ENCODE measurements around the gene WARS2.

Gene WARS2

GRCh38 chr1:118997225-118997624 lies 143.2 kb downstream of the WARS2 start:
- Histone ChIP-seq H3K27ac (ENCODE audit: low read depth, low read length) (no peak overlapping the region), H3K27me3 (ENCODE audit: control insufficient read depth in 1 of 2, insufficient read depth in 2 of 2, low read length in 2 of 2) (peaks cover 87 to 93% of the 10 kb centered on the region in 2 donors), H3K4me3 (ENCODE audit: low read depth in 1 of 2, low read length in 2 of 2) (no peak overlapping the region), H3K4me1 (ENCODE audit: control insufficient read depth in 1 of 2, insufficient read depth in 2 of 2, low read length in 2 of 2) (peaks cover 2 to 4% of the 10 kb centered on the region in 2 donors), H3K9ac (ENCODE audit: low read depth in 1 of 2, low read length in 2 of 2) (no peak overlapping the region), H3K9me3 (ENCODE audit: control insufficient read depth in 1 of 2, low read length in 2 of 2) (no peaks in the 10 kb centered on the region), H3K36me3 (ENCODE audit: control insufficient read depth in 1 of 2, insufficient read depth in 2 of 2, low read length in 2 of 2) (no peaks in the 10 kb centered on the region)

DNA sequence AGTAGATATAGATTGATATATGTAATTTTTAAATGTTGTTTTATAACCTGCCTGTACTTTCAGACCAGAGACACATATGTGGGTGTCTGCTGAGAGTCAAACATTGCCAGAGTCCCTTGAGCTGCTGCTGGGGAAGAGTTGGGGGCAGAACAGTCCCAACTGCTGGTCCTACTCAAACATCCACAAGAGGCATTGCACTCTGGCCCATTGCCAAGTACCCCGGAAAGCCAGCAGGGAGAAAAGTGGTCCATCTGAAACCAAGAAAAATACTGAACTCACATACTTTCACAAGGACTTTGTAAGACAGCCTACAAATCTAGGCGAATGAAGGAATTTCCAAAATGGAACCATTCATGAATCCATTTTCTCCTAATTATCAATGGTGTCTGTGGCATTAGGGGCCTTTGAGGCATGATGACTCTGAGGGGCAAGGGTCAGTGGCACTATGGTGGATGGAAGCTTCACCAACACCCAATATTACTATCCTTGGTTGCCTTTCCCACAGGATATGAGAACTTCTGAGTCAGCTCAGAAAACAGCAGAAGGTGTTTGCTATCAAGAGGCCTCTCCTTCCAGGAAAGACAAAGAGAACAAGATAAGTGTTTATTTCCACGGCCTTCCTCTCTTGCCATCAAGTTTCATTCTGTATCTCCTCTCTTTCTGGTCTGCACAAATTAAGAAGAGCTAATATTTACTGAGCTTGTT lies 145.0 kb downstream of the WARS2 start:
- H3K27me3 ChIP-seq (ENCODE audit: control insufficient read depth in 1 of 2, insufficient read depth in 2 of 2, low read length in 2 of 2) = peaks cover 88 to 97% of the 10 kb centered on the region in 2 donors

GRCh38 chr1:118993700-118994026 lies 146.8 kb downstream of the WARS2 start:
- peaks cover 89 to 95% of the 10 kb centered on the region in 2 donors for H3K27me3 ChIP-seq (ENCODE audit: control insufficient read depth in 1 of 2, insufficient read depth in 2 of 2, low read length in 2 of 2)
- no peaks in the 10 kb centered on the region for H3K36me3 ChIP-seq (ENCODE audit: control insufficient read depth in 1 of 2, insufficient read depth in 2 of 2, low read length in 2 of 2)
- H3K4me3 ChIP-seq (ENCODE audit: low read depth in 1 of 2, low read length in 2 of 2) = no peak overlapping the region
- H3K4me1 ChIP-seq (ENCODE audit: control insufficient read depth in 1 of 2, insufficient read depth in 2 of 2, low read length in 2 of 2) = no peaks in the 10 kb centered on the region
- no peak overlapping the region for H3K27ac ChIP-seq (ENCODE audit: low read depth, low read length)
- no peak overlapping the region for H3K9ac ChIP-seq (ENCODE audit: low read depth in 1 of 2, low read length in 2 of 2)
- H3K9me3 ChIP-seq (ENCODE audit: control insufficient read depth in 1 of 2, low read length in 2 of 2) = no peaks in the 10 kb centered on the region

More for the DNA sequence above, 145.0 kb downstream of the WARS2 start:
- Histone ChIP-seq H3K27ac (ENCODE audit: low read depth, low read length) (no peak overlapping the region), H3K4me3 (ENCODE audit: low read depth in 1 of 2, low read length in 2 of 2) (no peak overlapping the region), H3K36me3 (ENCODE audit: control insufficient read depth in 1 of 2, insufficient read depth in 2 of 2, low read length in 2 of 2) (no peaks in the 10 kb centered on the region), H3K9me3 (ENCODE audit: control insufficient read depth in 1 of 2, low read length in 2 of 2) (no peaks in the 10 kb centered on the region), H3K4me1 (ENCODE audit: control insufficient read depth in 1 of 2, insufficient read depth in 2 of 2, low read length in 2 of 2) (peaks cover 0 to 2% of the 10 kb centered on the region in 2 donors), H3K9ac (ENCODE audit: low read depth in 1 of 2, low read length in 2 of 2) (no peak overlapping the region)

GRCh38 chr1:118992868-118993699 lies 147.4 kb downstream of the WARS2 start:
- no peaks in the 10 kb centered on the region for H3K36me3 ChIP-seq (ENCODE audit: control insufficient read depth in 1 of 2, insufficient read depth in 2 of 2, low read length in 2 of 2)
- no peak overlapping the region for H3K9ac ChIP-seq (ENCODE audit: low read depth in 1 of 2, low read length in 2 of 2)
- H3K4me3 ChIP-seq (ENCODE audit: low read depth in 1 of 2, low read length in 2 of 2) = no peak overlapping the region
- H3K27ac ChIP-seq (ENCODE audit: low read depth, low read length) = no peak overlapping the region
- H3K9me3 ChIP-seq (ENCODE audit: control insufficient read depth in 1 of 2, low read length in 2 of 2) = no peaks in the 10 kb centered on the region
- no peaks in the 10 kb centered on the region for H3K4me1 ChIP-seq (ENCODE audit: control insufficient read depth in 1 of 2, insufficient read depth in 2 of 2, low read length in 2 of 2)
- H3K27me3 ChIP-seq (ENCODE audit: control insufficient read depth in 1 of 2, insufficient read depth in 2 of 2, low read length in 2 of 2) = peaks cover 90 to 95% of the 10 kb centered on the region in 2 donors

- Histone ChIP-seq H3K4me3 (ENCODE audit: low read depth in 1 of 2, low read length in 2 of 2) (no peak overlapping the region), H3K27ac (ENCODE audit: low read depth, low read length) (no peak overlapping the region), H3K27me3 (ENCODE audit: control insufficient read depth in 1 of 2, insufficient read depth in 2 of 2, low read length in 2 of 2) (peaks cover 93 to 96% of the 10 kb centered on the region in 2 donors), H3K36me3 (ENCODE audit: control insufficient read depth in 1 of 2, insufficient read depth in 2 of 2, low read length in 2 of 2) (no peaks in the 10 kb centered on the region), H3K9ac (ENCODE audit: low read depth in 1 of 2, low read length in 2 of 2) (no peak overlapping the region), H3K4me1 (ENCODE audit: control insufficient read depth in 1 of 2, insufficient read depth in 2 of 2, low read length in 2 of 2) (peaks cover 2 to 6% of the 10 kb centered on the region in 2 donors), H3K9me3 (ENCODE audit: control insufficient read depth in 1 of 2, low read length in 2 of 2) (no peaks in the 10 kb centered on the region)
Observed at GRCh38 chr1:118992237-118992825, 148.1 kb downstream of the WARS2 start.

DNA sequence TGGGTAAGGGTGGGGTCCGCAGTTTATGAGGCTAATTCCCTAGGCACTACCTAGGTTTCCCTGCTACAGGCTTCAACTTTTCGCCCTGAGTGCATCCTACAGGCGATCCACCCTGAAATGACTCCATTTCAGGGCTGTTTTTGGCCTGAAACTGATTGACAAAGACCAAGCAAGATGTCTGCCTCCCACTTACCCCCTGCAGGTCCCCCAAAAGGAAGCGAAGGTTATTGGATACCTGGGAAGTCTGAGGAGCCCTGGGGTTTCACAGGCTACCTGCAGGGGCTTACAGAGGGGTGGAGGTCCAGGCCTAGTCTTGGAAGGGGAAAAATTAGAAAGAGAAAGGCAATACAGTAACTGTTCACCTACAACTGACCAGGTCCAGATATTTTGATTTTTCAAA lies 149.0 kb downstream of the WARS2 start:
- no peak overlapping the region for H3K27ac ChIP-seq (ENCODE audit: low read depth, low read length)
- H3K27me3 ChIP-seq (ENCODE audit: control insufficient read depth in 1 of 2, insufficient read depth in 2 of 2, low read length in 2 of 2) = peaks cover 97 to 99% of the 10 kb centered on the region in 2 donors
- no peak overlapping the region for H3K4me3 ChIP-seq (ENCODE audit: low read depth in 1 of 2, low read length in 2 of 2)
- no peak overlapping the region for H3K9ac ChIP-seq (ENCODE audit: low read depth in 1 of 2, low read length in 2 of 2)
- H3K9me3 ChIP-seq (ENCODE audit: control insufficient read depth in 1 of 2, low read length in 2 of 2) = no peaks in the 10 kb centered on the region
- H3K4me1 ChIP-seq (ENCODE audit: control insufficient read depth in 1 of 2, insufficient read depth in 2 of 2, low read length in 2 of 2) = peaks cover 2 to 12% of the 10 kb centered on the region in 2 donors
- H3K36me3 ChIP-seq (ENCODE audit: control insufficient read depth in 1 of 2, insufficient read depth in 2 of 2, low read length in 2 of 2) = no peaks in the 10 kb centered on the region

- H3K27ac ChIP-seq (ENCODE audit: low read depth, low read length) = no peak overlapping the region
- peaks cover 4 to 12% of the 10 kb centered on the region in 2 donors for H3K4me1 ChIP-seq (ENCODE audit: control insufficient read depth in 1 of 2, insufficient read depth in 2 of 2, low read length in 2 of 2)
- H3K36me3 ChIP-seq (ENCODE audit: control insufficient read depth in 1 of 2, insufficient read depth in 2 of 2, low read length in 2 of 2) = no peaks in the 10 kb centered on the region
- no peak overlapping the region for H3K9ac ChIP-seq (ENCODE audit: low read depth in 1 of 2, low read length in 2 of 2)
- H3K9me3 ChIP-seq (ENCODE audit: control insufficient read depth in 1 of 2, low read length in 2 of 2) = no peaks in the 10 kb centered on the region
- no peak overlapping the region for H3K4me3 ChIP-seq (ENCODE audit: low read depth in 1 of 2, low read length in 2 of 2)
- H3K27me3 ChIP-seq (ENCODE audit: control insufficient read depth in 1 of 2, insufficient read depth in 2 of 2, low read length in 2 of 2) = peaks cover 97 to 100% of the 10 kb centered on the region in 2 donors
Observed at GRCh38 chr1:118990513-118991152, 149.8 kb downstream of the WARS2 start.

DNA sequence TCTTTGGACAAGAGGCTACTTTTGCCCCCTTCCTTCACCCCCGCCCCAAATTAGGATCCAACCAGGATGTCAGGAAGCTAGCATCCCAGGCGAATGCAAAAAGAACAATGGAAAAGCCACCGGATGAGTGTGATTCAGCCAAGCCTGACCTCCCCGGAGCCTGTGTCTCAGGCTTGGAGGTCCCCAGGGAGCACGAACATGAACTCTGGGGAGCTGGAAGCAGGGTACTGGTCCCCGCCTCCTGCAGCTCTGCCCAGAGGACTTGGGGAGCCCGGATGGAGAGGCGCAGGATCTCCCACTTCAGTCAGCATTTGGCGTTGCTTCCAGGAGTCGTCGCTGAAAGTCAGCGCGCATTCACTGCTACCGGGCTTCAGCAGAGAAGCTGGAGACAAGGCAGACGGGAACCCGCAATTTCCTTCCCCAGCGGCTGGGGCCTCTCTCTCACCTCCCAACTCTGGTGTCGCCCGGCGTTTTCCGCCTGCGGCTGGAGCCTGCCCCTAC lies 150.5 kb downstream of the WARS2 start:
- H3K36me3 ChIP-seq (ENCODE audit: control insufficient read depth in 1 of 2, insufficient read depth in 2 of 2, low read length in 2 of 2) = no peaks in the 10 kb centered on the region
- H3K9me3 ChIP-seq (ENCODE audit: control insufficient read depth in 1 of 2, low read length in 2 of 2) = no peaks in the 10 kb centered on the region
- no peak overlapping the region for H3K27ac ChIP-seq (ENCODE audit: low read depth, low read length)
- no peak overlapping the region for H3K4me3 ChIP-seq (ENCODE audit: low read depth in 1 of 2, low read length in 2 of 2)
- H3K27me3 ChIP-seq (ENCODE audit: control insufficient read depth in 1 of 2, insufficient read depth in 2 of 2, low read length in 2 of 2) = peaks cover 97 to 100% of the 10 kb centered on the region in 2 donors
- H3K4me1 ChIP-seq (ENCODE audit: control insufficient read depth in 1 of 2, insufficient read depth in 2 of 2, low read length in 2 of 2) = peaks cover 5 to 16% of the 10 kb centered on the region in 2 donors
- H3K9ac ChIP-seq (ENCODE audit: low read depth in 1 of 2, low read length in 2 of 2) = no peak overlapping the region

DNA sequence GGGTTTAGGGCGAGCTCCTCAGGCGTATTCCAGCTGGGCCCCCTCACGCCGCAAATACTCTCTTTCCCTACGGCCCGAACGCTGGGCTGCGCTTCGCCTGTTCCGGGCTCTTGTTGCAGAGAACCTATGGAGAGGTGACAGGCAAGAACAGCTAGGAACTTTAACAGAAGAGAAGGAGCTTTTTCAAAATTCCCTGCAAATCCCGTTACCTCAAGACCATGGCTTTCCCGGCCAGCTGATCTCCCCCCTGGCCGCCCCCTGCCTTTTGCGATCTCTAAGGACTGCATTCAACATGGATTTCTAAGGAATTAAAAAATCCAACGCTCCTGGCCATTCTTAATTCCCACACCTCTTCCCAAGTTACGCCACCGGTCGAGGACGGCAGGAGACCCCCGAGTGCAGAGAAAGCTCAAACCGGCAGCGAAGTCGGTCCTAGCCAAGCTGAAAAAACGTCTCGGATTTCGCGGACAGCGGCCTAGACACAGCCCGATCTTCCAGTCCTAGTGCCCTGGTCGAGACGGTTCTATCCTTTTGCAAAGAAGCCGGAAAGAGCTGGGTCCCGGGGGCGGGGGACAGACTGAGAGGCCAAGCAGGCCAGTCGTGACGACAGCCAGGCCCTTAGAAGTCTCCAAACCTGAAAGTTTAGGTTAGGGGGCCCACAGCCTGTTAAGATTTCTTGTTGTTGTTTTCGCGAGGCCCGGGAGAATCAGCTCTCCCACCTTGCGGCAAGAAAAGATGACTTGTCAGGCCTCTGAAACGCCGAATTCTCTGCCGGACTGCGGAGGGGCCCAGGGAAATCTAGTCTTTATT lies 151.2 kb downstream of the WARS2 start:
- H3K27ac ChIP-seq (ENCODE audit: low read depth, low read length) = no peak overlapping the region
- no peak overlapping the region for H3K9ac ChIP-seq (ENCODE audit: low read depth in 1 of 2, low read length in 2 of 2)
- H3K4me1 ChIP-seq (ENCODE audit: control insufficient read depth in 1 of 2, insufficient read depth in 2 of 2, low read length in 2 of 2) = peaks cover 11 to 20% of the 10 kb centered on the region in 2 donors
- H3K4me3 ChIP-seq (ENCODE audit: low read depth in 1 of 2, low read length in 2 of 2) = no peak overlapping the region
- H3K27me3 ChIP-seq (ENCODE audit: control insufficient read depth in 1 of 2, insufficient read depth in 2 of 2, low read length in 2 of 2) = peaks cover 97 to 100% of the 10 kb centered on the region in 2 donors
- H3K9me3 ChIP-seq (ENCODE audit: control insufficient read depth in 1 of 2, low read length in 2 of 2) = no peaks in the 10 kb centered on the region
- H3K36me3 ChIP-seq (ENCODE audit: control insufficient read depth in 1 of 2, insufficient read depth in 2 of 2, low read length in 2 of 2) = no peaks in the 10 kb centered on the region
